ENCODE measurements around the gene RGS7.

RGS7 gene

DNA sequence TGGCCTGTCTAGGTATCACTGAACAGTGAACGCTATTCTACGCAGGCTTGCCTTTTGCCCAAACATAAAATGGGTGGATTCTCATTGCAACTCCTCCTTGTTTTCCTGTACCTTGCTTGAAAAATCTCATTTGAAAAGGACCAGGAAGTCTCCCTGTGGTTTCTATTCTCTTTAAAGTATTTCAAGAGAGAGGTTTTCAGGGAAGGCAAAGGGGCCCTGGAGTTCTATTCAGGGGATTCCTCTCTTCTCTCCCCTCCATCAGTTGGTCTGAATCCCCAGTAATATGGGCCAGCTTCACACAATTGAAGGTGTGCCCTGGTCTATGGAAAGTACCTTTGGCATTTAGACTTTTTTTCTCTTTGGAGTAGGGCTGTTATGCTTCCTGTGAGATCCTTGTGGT lies 311.3 kb downstream of the RGS7 start:
- no peak overlapping the region for H3K27ac ChIP-seq (ENCODE audit: low read depth, low read length)
- no peaks in the 10 kb centered on the region for H3K9me3 ChIP-seq (ENCODE audit: control insufficient read depth in 1 of 2, low read length in 2 of 2)
- no peaks in the 10 kb centered on the region for H3K4me1 ChIP-seq (ENCODE audit: control insufficient read depth in 1 of 2, insufficient read depth in 2 of 2, low read length in 2 of 2)
- no peaks in the 10 kb centered on the region for H3K36me3 ChIP-seq (ENCODE audit: control insufficient read depth in 1 of 2, insufficient read depth in 2 of 2, low read length in 2 of 2)
- no peak overlapping the region for H3K4me3 ChIP-seq (ENCODE audit: low read depth in 1 of 2, low read length in 2 of 2)
- H3K9ac ChIP-seq (ENCODE audit: low read depth in 1 of 2, low read length in 2 of 2): no peak overlapping the region
- no peaks in the 10 kb centered on the region for H3K27me3 ChIP-seq (ENCODE audit: control insufficient read depth in 1 of 2, insufficient read depth in 2 of 2, low read length in 2 of 2)

DNA sequence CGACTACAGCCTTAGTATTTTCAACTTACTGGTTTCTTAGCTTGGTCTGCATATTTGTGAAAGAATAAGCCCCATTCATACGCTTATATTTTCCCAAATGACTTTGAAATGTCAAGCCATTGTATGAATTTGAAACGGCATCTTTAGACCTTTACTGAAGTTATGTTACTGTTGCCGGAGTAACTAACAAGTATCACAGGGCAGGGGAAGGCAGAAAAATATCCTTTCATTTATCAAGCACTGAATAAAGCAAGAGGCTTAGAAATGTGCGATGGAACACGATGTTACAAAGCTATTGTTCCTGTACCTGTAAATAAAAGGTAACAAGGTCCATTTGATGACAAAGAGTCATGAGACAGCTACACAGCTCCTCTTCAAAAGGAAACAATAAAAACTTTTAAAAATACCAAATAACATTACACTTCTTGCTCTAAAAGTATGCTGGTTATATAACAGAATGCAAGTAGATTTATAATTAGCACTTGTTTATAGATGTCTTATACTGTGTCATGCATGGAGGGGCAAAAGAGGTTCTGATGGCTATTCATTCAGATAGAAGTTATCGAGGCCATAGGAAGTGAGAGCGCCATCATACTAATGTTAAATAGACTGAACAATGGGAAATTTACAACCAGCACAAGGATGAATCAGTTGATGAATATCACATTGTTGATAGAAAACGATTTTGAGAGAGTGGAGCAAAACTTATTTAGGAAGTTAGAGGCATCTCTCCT lies 322.6 kb downstream of the RGS7 start:
- no peak overlapping the region for H3K9ac ChIP-seq (ENCODE audit: low read depth in 1 of 2, low read length in 2 of 2)

DNA sequence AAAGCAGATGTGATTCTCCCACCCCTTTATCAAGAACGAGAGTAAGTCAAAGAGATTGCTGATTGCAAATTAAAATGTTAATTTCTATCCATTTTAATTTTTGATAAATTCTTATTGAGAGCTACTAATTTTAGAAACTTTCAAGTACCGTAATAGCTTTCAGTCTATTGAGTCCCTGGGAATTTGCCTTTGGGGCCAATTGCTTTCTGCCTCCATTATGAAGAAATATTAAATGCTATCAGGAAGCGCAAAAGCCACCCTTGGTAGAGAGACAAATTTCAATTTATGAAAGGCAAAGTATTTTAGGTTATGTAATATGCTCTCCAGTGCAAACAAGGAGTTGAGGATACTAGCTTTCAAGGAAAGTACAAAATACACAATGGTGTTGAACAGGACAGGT lies 332.2 kb downstream of the RGS7 start:
- Histone ChIP-seq H3K27me3 (ENCODE audit: control insufficient read depth in 1 of 2, insufficient read depth in 2 of 2, low read length in 2 of 2) (no peaks in the 10 kb centered on the region), H3K36me3 (ENCODE audit: control insufficient read depth in 1 of 2, insufficient read depth in 2 of 2, low read length in 2 of 2) (no peaks in the 10 kb centered on the region), H3K4me1 (ENCODE audit: control insufficient read depth in 1 of 2, insufficient read depth in 2 of 2, low read length in 2 of 2) (no peaks in the 10 kb centered on the region), H3K4me3 (ENCODE audit: low read depth in 1 of 2, low read length in 2 of 2) (no peak overlapping the region), H3K27ac (ENCODE audit: low read depth, low read length) (no peak overlapping the region), H3K9ac (ENCODE audit: low read depth in 1 of 2, low read length in 2 of 2) (no peak overlapping the region), H3K9me3 (ENCODE audit: control insufficient read depth in 1 of 2, low read length in 2 of 2) (no peaks in the 10 kb centered on the region)

More for the DNA sequence above, 322.6 kb downstream of the RGS7 start:
- Histone ChIP-seq H3K9me3 (ENCODE audit: control insufficient read depth in 1 of 2, low read length in 2 of 2) (no peaks in the 10 kb centered on the region), H3K36me3 (ENCODE audit: control insufficient read depth in 1 of 2, insufficient read depth in 2 of 2, low read length in 2 of 2) (no peaks in the 10 kb centered on the region), H3K27ac (ENCODE audit: low read depth, low read length) (no peak overlapping the region), H3K4me3 (ENCODE audit: low read depth in 1 of 2, low read length in 2 of 2) (no peak overlapping the region), H3K27me3 (ENCODE audit: control insufficient read depth in 1 of 2, insufficient read depth in 2 of 2, low read length in 2 of 2) (no peaks in the 10 kb centered on the region), H3K4me1 (ENCODE audit: control insufficient read depth in 1 of 2, insufficient read depth in 2 of 2, low read length in 2 of 2) (no peaks in the 10 kb centered on the region)

DNA sequence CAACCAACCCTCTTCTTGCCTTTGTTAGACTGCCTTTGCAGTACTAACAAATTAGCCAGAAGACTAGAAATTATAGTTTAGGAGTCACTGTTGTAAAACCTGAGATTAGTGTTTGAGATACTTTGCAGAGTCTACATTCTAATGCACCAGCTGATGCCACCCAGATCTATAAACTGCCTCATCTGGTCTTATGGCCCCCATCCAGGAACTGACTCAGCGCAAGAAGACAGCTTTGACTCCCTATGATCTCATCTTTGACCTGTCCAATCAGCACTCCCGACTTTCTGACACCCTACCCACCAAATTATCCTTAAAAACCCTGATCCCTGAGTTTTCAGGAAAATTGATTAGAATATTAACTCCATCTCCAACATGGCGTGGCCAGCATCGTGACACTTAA lies 334.6 kb downstream of the RGS7 start:
- Histone ChIP-seq H3K36me3 (ENCODE audit: control insufficient read depth in 1 of 2, insufficient read depth in 2 of 2, low read length in 2 of 2) (no peaks in the 10 kb centered on the region), H3K27me3 (ENCODE audit: control insufficient read depth in 1 of 2, insufficient read depth in 2 of 2, low read length in 2 of 2) (no peaks in the 10 kb centered on the region), H3K27ac (ENCODE audit: low read depth, low read length) (no peak overlapping the region), H3K4me1 (ENCODE audit: control insufficient read depth in 1 of 2, insufficient read depth in 2 of 2, low read length in 2 of 2) (no peaks in the 10 kb centered on the region), H3K9ac (ENCODE audit: low read depth in 1 of 2, low read length in 2 of 2) (no peak overlapping the region), H3K9me3 (ENCODE audit: control insufficient read depth in 1 of 2, low read length in 2 of 2) (peaks cover 0 to 2% of the 10 kb centered on the region in 2 donors), H3K4me3 (ENCODE audit: low read depth in 1 of 2, low read length in 2 of 2) (no peak overlapping the region)

DNA sequence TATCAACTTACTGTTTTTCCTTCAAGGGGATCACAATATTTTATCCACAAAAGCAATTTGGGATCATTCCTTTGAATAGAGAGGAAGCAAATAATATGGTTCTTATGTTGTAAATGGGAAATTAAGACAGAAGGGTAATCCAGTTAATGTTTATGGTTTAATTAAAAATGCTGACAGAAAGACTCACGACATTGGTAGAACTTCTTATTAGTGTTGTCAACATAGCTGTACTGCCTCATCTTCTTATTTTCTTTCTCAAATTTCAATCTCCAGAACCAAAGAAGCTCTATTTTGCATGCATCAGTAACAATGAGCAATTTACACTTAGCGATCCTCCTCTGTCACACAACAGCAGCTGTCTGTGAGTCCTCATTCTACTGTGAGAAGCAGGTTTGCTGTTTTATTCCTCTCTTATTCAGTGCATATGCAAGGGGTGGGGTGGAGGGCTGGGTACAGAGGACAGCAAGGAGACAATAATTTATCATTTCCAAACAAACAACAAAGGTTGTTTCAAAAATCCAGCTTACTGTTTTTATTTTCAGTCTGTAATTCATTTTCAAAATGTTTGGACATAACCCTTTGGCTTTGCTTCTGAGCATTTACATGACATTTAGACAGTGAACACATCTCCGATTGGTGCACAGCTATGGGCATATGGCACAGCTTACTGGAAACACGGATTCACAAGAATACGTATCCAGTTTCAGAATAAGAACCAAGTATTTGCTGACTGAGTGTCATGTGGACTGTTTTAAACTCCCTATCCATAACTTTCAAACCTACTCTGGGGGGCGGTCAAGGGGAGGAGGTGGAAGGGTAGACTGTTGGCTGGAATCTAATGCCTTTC lies 335.9 kb downstream of the RGS7 start:
- Histone ChIP-seq H3K4me3 (ENCODE audit: low read depth in 1 of 2, low read length in 2 of 2) (no peak overlapping the region), H3K27ac (ENCODE audit: low read depth, low read length) (no peak overlapping the region), H3K36me3 (ENCODE audit: control insufficient read depth in 1 of 2, insufficient read depth in 2 of 2, low read length in 2 of 2) (no peaks in the 10 kb centered on the region), H3K9ac (ENCODE audit: low read depth in 1 of 2, low read length in 2 of 2) (no peak overlapping the region), H3K27me3 (ENCODE audit: control insufficient read depth in 1 of 2, insufficient read depth in 2 of 2, low read length in 2 of 2) (no peaks in the 10 kb centered on the region), H3K4me1 (ENCODE audit: control insufficient read depth in 1 of 2, insufficient read depth in 2 of 2, low read length in 2 of 2) (no peaks in the 10 kb centered on the region), H3K9me3 (ENCODE audit: control insufficient read depth in 1 of 2, low read length in 2 of 2) (peaks cover 0 to 2% of the 10 kb centered on the region in 2 donors)

DNA sequence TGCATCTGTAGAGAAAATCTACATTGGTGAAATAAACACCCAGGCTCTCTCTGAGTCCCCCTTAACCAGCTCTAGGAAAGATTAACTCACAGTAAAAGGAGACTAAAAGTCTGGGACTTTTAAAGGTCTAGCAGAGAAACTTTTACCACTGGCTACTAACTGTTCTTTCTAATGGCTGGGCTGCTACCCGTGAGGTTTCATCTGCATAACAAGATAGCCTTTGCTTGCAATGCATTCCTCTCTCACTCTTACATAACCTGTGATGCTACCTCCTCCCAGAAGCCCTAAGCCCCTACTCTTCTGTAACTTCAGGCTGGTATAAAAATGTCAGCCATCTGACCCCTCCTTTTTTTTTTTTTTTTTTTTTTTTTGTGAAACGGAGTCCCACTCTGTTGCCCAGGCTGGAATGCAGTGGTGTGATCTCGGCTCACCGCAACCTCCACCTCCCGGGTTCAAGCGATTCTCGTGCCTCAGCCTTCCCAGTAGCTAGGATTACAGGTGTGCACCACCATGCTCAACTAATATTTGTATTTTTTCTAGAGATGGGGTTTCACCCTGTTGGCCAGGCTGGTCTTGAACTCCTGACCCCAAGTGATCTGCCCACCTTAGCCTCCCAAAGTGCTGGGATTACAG lies 344.2 kb downstream of the RGS7 start:
- no peaks in the 10 kb centered on the region for H3K27me3 ChIP-seq (ENCODE audit: control insufficient read depth in 1 of 2, insufficient read depth in 2 of 2, low read length in 2 of 2)
- no peaks in the 10 kb centered on the region for H3K4me1 ChIP-seq (ENCODE audit: control insufficient read depth in 1 of 2, insufficient read depth in 2 of 2, low read length in 2 of 2)
- no peak overlapping the region for H3K27ac ChIP-seq (ENCODE audit: low read depth, low read length)
- H3K9me3 ChIP-seq (ENCODE audit: control insufficient read depth in 1 of 2, low read length in 2 of 2): no peaks in the 10 kb centered on the region
- no peak overlapping the region for H3K4me3 ChIP-seq (ENCODE audit: low read depth in 1 of 2, low read length in 2 of 2)
- no peaks in the 10 kb centered on the region for H3K36me3 ChIP-seq (ENCODE audit: control insufficient read depth in 1 of 2, insufficient read depth in 2 of 2, low read length in 2 of 2)
- H3K9ac ChIP-seq (ENCODE audit: low read depth in 1 of 2, low read length in 2 of 2): no peak overlapping the region

DNA sequence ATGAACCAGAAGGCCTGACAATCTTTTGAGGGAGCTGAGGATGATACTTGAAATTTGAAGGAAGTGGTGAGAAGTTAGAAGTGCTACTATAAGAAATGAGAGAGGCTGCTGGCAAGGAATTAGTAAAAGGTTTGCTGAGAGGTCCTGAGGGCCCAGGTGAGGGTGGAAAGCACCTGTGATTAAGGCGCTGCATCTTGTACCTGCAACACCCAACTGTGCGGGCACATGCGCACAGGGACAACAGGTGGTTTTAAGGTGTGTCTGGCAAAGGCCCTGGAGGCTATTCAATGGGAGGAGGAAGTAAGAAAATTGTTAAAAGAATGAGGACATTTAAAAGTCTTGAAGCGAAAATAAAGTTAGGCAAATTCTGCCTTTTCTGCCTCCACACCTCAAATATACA lies 349.3 kb downstream of the RGS7 start:
- H3K9ac ChIP-seq (ENCODE audit: low read depth in 1 of 2, low read length in 2 of 2): no peak overlapping the region
- no peaks in the 10 kb centered on the region for H3K4me1 ChIP-seq (ENCODE audit: control insufficient read depth in 1 of 2, insufficient read depth in 2 of 2, low read length in 2 of 2)
- H3K27me3 ChIP-seq (ENCODE audit: control insufficient read depth in 1 of 2, insufficient read depth in 2 of 2, low read length in 2 of 2): no peaks in the 10 kb centered on the region
- H3K9me3 ChIP-seq (ENCODE audit: control insufficient read depth in 1 of 2, low read length in 2 of 2): no peaks in the 10 kb centered on the region
- H3K27ac ChIP-seq (ENCODE audit: low read depth, low read length): no peak overlapping the region
- no peaks in the 10 kb centered on the region for H3K36me3 ChIP-seq (ENCODE audit: control insufficient read depth in 1 of 2, insufficient read depth in 2 of 2, low read length in 2 of 2)
- H3K4me3 ChIP-seq (ENCODE audit: low read depth in 1 of 2, low read length in 2 of 2): no peak overlapping the region

DNA sequence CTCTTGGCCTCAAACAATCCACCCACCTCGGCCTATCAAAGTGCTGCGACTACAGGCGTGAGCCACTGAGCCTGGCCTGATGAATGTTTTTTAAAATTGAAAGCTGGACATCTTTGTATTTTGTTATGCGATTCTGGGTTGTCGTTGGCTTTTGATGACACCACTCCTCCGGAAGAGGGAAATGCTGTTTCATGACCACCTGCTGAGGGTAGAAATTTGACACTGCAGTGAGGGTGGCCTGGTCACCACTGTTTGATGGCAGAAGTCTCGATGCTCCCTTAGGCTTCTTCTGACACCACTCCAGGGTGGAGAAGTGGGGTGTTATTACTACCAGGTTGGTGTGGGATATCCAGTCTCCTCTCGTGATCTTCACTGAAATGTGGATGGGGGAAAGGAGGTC lies 357.2 kb downstream of the RGS7 start:
- Histone ChIP-seq H3K9ac (ENCODE audit: low read depth in 1 of 2, low read length in 2 of 2) (no peak overlapping the region), H3K36me3 (ENCODE audit: control insufficient read depth in 1 of 2, insufficient read depth in 2 of 2, low read length in 2 of 2) (no peaks in the 10 kb centered on the region), H3K9me3 (ENCODE audit: control insufficient read depth in 1 of 2, low read length in 2 of 2) (no peaks in the 10 kb centered on the region), H3K4me1 (ENCODE audit: control insufficient read depth in 1 of 2, insufficient read depth in 2 of 2, low read length in 2 of 2) (no peaks in the 10 kb centered on the region), H3K4me3 (ENCODE audit: low read depth in 1 of 2, low read length in 2 of 2) (no peak overlapping the region), H3K27me3 (ENCODE audit: control insufficient read depth in 1 of 2, insufficient read depth in 2 of 2, low read length in 2 of 2) (no peaks in the 10 kb centered on the region), H3K27ac (ENCODE audit: low read depth, low read length) (no peak overlapping the region)

DNA sequence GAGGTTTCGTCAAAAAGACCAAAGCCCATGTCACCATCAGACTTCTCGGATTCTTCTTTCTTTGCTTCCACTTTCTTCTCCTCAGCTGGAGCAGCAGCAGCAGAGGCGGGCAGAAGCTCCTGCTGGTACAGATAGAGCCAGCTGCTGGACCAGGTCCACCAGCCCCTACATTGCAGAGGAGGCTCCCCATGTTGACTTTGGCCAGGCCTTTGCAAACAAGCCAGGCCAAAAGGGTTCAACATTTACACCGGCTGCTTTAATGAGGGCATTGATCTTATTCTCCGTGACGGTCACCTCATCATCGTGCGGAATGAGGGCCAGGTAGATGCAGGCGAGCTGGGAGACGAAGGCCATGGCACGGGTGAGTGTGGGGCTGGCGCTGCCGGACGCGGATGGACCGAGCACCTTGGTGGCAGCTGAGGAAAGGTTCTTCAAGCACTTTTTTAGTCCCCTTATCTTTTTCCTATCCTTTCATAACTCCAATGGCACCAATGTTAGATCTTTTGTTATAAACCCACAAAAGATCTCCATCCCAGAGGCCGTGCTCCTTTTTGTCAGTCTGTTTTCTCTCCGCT lies 358.5 kb downstream of the RGS7 start:
- Histone ChIP-seq H3K27me3 (ENCODE audit: control insufficient read depth in 1 of 2, insufficient read depth in 2 of 2, low read length in 2 of 2) (no peaks in the 10 kb centered on the region), H3K27ac (ENCODE audit: low read depth, low read length) (no peak overlapping the region), H3K9me3 (ENCODE audit: control insufficient read depth in 1 of 2, low read length in 2 of 2) (no peaks in the 10 kb centered on the region), H3K36me3 (ENCODE audit: control insufficient read depth in 1 of 2, insufficient read depth in 2 of 2, low read length in 2 of 2) (no peaks in the 10 kb centered on the region), H3K9ac (ENCODE audit: low read depth in 1 of 2, low read length in 2 of 2) (no peak overlapping the region), H3K4me1 (ENCODE audit: control insufficient read depth in 1 of 2, insufficient read depth in 2 of 2, low read length in 2 of 2) (no peaks in the 10 kb centered on the region), H3K4me3 (ENCODE audit: low read depth in 1 of 2, low read length in 2 of 2) (no peak overlapping the region)

DNA sequence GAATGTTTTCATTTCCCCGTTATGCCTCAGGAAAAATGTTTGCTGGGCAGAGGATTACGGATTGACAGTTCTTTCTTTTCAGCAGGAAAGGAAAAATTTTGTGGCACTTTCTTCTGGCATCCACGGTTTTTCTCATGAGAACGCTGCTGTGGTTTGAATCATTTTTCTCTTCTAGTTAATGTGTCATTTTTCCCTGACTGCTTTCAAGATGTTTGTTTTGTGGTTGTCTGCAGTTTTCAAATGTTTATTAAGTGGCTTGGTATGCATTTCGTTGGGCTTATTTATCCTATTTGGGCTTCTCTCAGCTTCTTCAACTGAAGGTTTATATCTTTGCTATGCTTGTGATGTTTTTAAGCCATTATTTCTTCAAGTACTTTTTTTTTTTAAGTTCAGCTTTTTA lies 359.0 kb downstream of the RGS7 start:
- Histone ChIP-seq H3K9ac (ENCODE audit: low read depth in 1 of 2, low read length in 2 of 2) (no peak overlapping the region), H3K4me1 (ENCODE audit: control insufficient read depth in 1 of 2, insufficient read depth in 2 of 2, low read length in 2 of 2) (no peaks in the 10 kb centered on the region), H3K9me3 (ENCODE audit: control insufficient read depth in 1 of 2, low read length in 2 of 2) (no peaks in the 10 kb centered on the region), H3K27ac (ENCODE audit: low read depth, low read length) (no peak overlapping the region), H3K4me3 (ENCODE audit: low read depth in 1 of 2, low read length in 2 of 2) (no peak overlapping the region), H3K27me3 (ENCODE audit: control insufficient read depth in 1 of 2, insufficient read depth in 2 of 2, low read length in 2 of 2) (no peaks in the 10 kb centered on the region), H3K36me3 (ENCODE audit: control insufficient read depth in 1 of 2, insufficient read depth in 2 of 2, low read length in 2 of 2) (no peaks in the 10 kb centered on the region)

Data from duodenal mucosa (tissue), 2 donors.